NCI-H524 (cell line): ENCODE results near the gene SCAMP4.

Source experiments
- DNase-seq, 2 experiments: peaks; one replicate each; lab custom pipeline; 2025; lab: John Stamatoyannopoulos, UW

SCAMP4 gene

GRCh38 chr19:1912760-1913505, 7.7 kb downstream of the SCAMP4 start:
- DNase-seq: no peak

GRCh38 chr19:1913781-1914577, 8.8 kb downstream of the SCAMP4 start:
- no peak for DNase-seq

- no peak for DNase-seq
Observed at GRCh38 chr19:1914826-1915341, 9.7 kb downstream of the SCAMP4 start.

- no peak for DNase-seq
Observed at GRCh38 chr19:1917146-1917545, 11.9 kb downstream of the SCAMP4 start.

GRCh38 chr19:1917926-1918325, 12.7 kb downstream of the SCAMP4 start:
- DNase-seq: no peak

- DNase-seq: no peak
Observed at GRCh38 chr19:1918975-1919374, 13.8 kb downstream of the SCAMP4 start.

- no peak for DNase-seq
Observed at GRCh38 chr19:1920644-1921043, 15.4 kb downstream of the SCAMP4 start.

- DNase-seq: no peak
Observed at GRCh38 chr19:1921326-1921725, 16.1 kb downstream of the SCAMP4 start.

GRCh38 chr19:1921825-1922224, 16.6 kb downstream of the SCAMP4 start:
- DNase-seq: no peak

- DNase-seq: no peak
Observed at GRCh38 chr19:1922803-1923202, 17.6 kb downstream of the SCAMP4 start.

GRCh38 chr19:1923319-1923718, 18.1 kb downstream of the SCAMP4 start:
- no peak for DNase-seq

- DNase-seq: no peak
Observed at GRCh38 chr19:1924320-1924961, 19.2 kb downstream of the SCAMP4 start.

GRCh38 chr19:1925544-1925943, 20.3 kb downstream of the SCAMP4 start:
- no peak for DNase-seq

- peak; percentile 63 to 86 for DNase-seq
Observed at GRCh38 chr19:1929021-1929742, 24.0 kb downstream of the SCAMP4 start.

GRCh38 chr19:1931445-1931844, 26.2 kb downstream of the SCAMP4 start:
- no peak for DNase-seq

GRCh38 chr19:1932395-1932794, 27.2 kb downstream of the SCAMP4 start:
- no peak for DNase-seq

GRCh38 chr19:1933244-1933643, 28.0 kb downstream of the SCAMP4 start:
- DNase-seq: no peak

GRCh38 chr19:1933942-1934341, 28.7 kb downstream of the SCAMP4 start:
- no peak for DNase-seq

- no peak for DNase-seq
Observed at GRCh38 chr19:1935484-1936208, 30.4 kb downstream of the SCAMP4 start.

- DNase-seq: no peak
Observed at GRCh38 chr19:1936430-1936829, 31.2 kb downstream of the SCAMP4 start.

GRCh38 chr19:1936916-1937610, 31.9 kb downstream of the SCAMP4 start:
- DNase-seq: no peak
